ENCODE data around the gene CASP8AP2.
A peak's percentile ranks its signal among the peaks of the same experiment; 100 is the strongest.
"Not testable (repeated sequence)": the region's sequence is repeated elsewhere in the genome, so short reads cannot be mapped to it uniquely, and the experiment has no call there.

CASP8AP2 gene

DNA sequence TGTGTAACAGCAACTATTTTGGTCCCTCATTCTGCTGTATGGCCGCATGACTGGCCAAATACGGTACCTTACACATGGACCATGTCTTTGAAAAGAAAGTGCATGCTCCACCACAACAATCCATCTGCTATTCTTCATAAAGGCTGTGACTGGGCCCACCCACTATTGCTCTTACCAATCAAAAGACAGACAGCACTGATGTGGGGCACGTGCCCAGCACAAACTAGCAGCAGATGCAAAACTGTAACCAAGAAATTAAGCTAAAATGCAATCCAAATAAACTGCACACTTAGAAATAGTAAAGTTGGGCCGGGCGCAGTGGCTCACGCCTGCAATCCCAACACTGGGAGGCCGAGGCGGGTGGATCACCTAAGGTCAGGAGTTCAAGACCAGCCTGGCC is 30.6 kb upstream of the CASP8AP2 start:
- H3K4me3 ChIP-seq (ENCODE audit: low read length): no peak overlapping the region
- no peaks in the 10 kb centered on the region for H3K27me3 ChIP-seq (ENCODE audit: insufficient read depth, low read length)
- H3K4me1 ChIP-seq (ENCODE audit: insufficient read depth, low read length): no peaks in the 10 kb centered on the region
- no peak overlapping the region for H2AFZ ChIP-seq (ENCODE audit: low read depth, low read length)
- peaks cover 16% of the 10 kb centered on the region for H3K36me3 ChIP-seq (ENCODE audit: insufficient read depth, low read length)
- H3K9me3 ChIP-seq (ENCODE audit: low read length): no peaks in the 10 kb centered on the region

DNA sequence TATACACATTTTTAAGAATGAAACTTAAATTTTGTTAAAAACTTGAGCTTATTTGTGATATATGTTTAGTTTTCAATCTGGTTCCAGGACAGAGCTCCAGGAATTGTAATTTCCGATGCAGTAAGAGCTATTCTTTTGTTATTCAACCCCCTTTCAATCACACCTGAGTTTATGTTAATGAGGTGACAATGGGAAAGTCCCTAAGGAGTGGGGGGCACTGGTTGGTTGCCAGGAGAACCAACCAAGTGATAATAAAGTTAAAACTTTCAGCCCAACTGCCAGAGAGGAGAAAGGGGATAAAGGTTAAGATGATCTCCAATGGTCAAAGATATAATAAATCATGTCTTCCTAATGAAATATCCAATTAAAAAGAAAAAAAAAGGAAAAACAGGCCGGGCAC is 29.9 kb upstream of the CASP8AP2 start:
- Histone ChIP-seq H3K36me3 (ENCODE audit: insufficient read depth, low read length) (peaks cover 11% of the 10 kb centered on the region), H2AFZ (ENCODE audit: low read depth, low read length) (no peak overlapping the region), H3K4me1 (ENCODE audit: insufficient read depth, low read length) (no peaks in the 10 kb centered on the region), H3K9me3 (ENCODE audit: low read length) (no peaks in the 10 kb centered on the region), H3K27me3 (ENCODE audit: insufficient read depth, low read length) (no peaks in the 10 kb centered on the region), H3K4me3 (ENCODE audit: low read length) (no peak overlapping the region)

DNA sequence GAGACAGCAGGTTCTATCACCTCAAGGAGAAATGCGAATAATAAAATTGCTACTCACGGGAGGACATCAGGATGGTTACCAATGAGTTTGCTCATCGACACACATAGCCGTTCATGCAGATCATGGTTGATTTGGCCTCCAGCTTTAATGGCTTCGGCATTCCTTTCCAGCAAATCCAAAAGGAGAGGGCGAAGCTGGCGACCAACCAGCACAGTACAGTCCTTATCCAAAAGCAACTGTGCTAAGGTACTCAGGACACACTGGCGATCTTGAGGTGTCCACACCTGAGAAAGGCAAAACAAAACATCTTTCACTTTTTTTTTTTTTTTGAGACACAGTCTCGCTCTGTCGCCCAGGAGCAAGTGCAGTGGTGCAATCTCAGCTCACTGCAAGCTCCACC is 26.4 kb upstream of the CASP8AP2 start:
- H3K4me3 ChIP-seq (ENCODE audit: low read length): no peak overlapping the region
- H3K36me3 ChIP-seq (ENCODE audit: insufficient read depth, low read length): peaks cover 11% of the 10 kb centered on the region
- H3K27me3 ChIP-seq (ENCODE audit: insufficient read depth, low read length): no peaks in the 10 kb centered on the region
- H3K9me3 ChIP-seq (ENCODE audit: low read length): no peaks in the 10 kb centered on the region
- no peaks in the 10 kb centered on the region for H3K4me1 ChIP-seq (ENCODE audit: insufficient read depth, low read length)
- H2AFZ ChIP-seq (ENCODE audit: low read depth, low read length): no peak overlapping the region

DNA sequence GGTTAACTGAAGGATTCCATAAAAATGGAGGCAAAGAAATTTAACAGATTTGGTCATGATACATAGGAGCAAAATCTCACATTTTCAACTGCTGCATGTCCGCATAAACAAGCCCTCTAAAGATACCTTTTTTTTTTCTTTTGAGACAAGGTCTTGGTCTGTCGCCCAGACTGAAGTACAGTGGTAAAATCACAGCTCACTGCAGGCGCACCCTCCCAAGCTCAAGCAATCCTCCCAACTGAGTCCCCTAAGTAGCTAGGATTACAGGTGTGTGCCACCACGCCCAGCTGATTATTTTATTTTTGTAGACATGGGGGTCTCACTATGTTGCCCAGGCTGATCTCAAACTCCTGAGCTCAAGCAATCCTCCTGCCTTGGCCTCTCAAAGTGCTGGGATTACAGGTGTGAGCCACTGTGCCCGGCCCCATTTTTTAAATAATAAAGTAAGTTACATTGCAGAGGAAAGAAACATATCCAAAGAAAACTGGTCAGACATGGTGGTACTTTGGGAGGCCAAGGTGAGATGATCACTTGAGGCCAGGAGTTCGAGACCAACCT is 23.8 kb upstream of the CASP8AP2 start:
- no peak overlapping the region for H2AFZ ChIP-seq (ENCODE audit: low read depth, low read length)

DNA sequence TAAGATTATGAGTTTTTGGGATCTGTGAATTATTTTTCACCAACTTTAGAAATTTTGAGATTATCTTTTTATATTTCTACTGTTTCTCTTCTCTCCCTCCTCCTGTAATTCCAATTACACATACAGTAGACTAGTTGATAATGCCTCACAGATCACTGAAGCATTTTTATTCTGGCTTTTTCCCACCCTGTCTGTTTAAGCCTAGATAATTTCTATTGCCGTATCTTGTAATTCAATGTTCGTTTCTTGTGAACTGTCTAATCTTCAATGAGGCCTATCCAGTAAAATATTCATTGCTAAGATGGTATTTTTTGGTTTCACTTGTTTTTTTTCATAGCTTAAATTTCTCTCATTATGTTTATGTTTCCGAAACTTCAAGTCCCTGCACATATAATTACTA is 22.1 kb upstream of the CASP8AP2 start:
- Histone ChIP-seq H2AFZ (ENCODE audit: low read depth, low read length) (no peak overlapping the region), H3K4me3 (ENCODE audit: low read length) (no peak overlapping the region), H3K36me3 (ENCODE audit: insufficient read depth, low read length) (no peaks in the 10 kb centered on the region), H3K27me3 (ENCODE audit: insufficient read depth, low read length) (no peaks in the 10 kb centered on the region), H3K9me3 (ENCODE audit: low read length) (no peaks in the 10 kb centered on the region), H3K4me1 (ENCODE audit: insufficient read depth, low read length) (no peaks in the 10 kb centered on the region)

More for the DNA sequence above, 23.8 kb upstream of the CASP8AP2 start:
- no peaks in the 10 kb centered on the region for H3K4me1 ChIP-seq (ENCODE audit: insufficient read depth, low read length)
- no peak overlapping the region for H3K4me3 ChIP-seq (ENCODE audit: low read length)
- no peaks in the 10 kb centered on the region for H3K9me3 ChIP-seq (ENCODE audit: low read length)
- H3K36me3 ChIP-seq (ENCODE audit: insufficient read depth, low read length): peaks cover 6% of the 10 kb centered on the region
- no peaks in the 10 kb centered on the region for H3K27me3 ChIP-seq (ENCODE audit: insufficient read depth, low read length)

DNA sequence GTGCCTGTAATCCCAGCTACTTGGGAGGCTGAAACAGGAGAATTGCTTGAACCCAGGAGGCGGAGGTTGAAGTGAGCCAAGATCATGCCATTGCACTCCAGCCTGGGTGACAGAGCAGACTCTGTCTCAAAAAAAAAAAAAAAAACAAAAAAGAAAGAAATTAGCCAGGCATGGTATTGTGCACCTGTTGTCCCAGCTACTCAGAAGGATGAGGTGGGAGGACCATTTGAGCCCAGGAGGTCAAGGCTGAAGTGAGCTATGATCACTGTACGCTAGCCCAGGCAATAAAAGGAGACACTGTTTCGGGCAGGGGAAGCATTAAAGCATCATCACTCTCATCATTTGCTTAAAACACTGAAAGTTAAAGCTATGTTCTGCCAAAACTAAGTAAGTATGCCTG is 16.3 kb upstream of the CASP8AP2 start:
- H3K4me1 ChIP-seq (ENCODE audit: insufficient read depth, low read length); H3K27me3 ChIP-seq (ENCODE audit: insufficient read depth, low read length); H3K9me3 ChIP-seq (ENCODE audit: low read length); H3K36me3 ChIP-seq (ENCODE audit: insufficient read depth, low read length); H3K4me3 ChIP-seq (ENCODE audit: low read length); H2AFZ ChIP-seq (ENCODE audit: low read depth, low read length): not testable (repeated sequence)

DNA sequence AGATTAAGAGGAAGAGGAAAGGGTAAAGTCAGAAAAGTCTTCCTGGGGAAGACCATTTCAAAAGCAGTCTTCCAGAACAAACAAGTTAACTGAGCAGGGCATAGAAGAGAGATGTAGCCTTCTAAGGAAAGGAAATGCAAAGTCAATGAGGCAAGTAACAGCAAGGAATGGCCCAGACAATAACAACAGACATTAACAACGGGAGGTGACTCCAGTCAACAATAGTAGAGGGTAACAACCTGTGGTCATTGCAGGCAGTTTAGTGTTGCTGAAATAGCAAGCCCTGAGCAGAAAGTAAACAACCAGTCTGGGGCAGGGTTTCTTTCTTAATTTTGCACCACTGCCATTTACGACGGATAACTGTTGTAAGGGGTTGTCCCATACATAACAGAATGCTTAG is 12.2 kb upstream of the CASP8AP2 start:
- H3K27me3 ChIP-seq (ENCODE audit: insufficient read depth, low read length): no peaks in the 10 kb centered on the region
- no peaks in the 10 kb centered on the region for H3K36me3 ChIP-seq (ENCODE audit: insufficient read depth, low read length)
- H2AFZ ChIP-seq (ENCODE audit: low read depth, low read length): no peak overlapping the region
- H3K4me3 ChIP-seq (ENCODE audit: low read length): no peak overlapping the region
- H3K4me1 ChIP-seq (ENCODE audit: insufficient read depth, low read length): peaks cover 4% of the 10 kb centered on the region
- no peaks in the 10 kb centered on the region for H3K9me3 ChIP-seq (ENCODE audit: low read length)

DNA sequence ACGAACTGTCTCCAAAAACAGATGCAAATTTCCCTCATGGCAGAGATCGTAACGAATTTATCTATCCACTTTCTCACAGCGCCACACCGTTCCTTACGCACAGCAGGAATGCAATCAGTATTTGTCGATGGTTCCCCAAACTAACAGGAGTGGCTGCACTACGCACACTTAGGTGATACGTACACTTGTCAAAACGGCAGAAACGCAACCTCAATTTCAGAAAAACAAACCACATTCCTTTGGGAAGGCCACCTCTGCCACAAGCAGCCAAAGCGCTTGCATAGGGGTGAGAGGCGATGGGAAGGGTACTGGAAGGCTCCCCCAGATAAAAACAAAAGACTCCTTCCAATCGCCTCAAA is 10.7 kb upstream of the CASP8AP2 start:
- H3K36me3 ChIP-seq (ENCODE audit: insufficient read depth, low read length): no peaks in the 10 kb centered on the region

DNA sequence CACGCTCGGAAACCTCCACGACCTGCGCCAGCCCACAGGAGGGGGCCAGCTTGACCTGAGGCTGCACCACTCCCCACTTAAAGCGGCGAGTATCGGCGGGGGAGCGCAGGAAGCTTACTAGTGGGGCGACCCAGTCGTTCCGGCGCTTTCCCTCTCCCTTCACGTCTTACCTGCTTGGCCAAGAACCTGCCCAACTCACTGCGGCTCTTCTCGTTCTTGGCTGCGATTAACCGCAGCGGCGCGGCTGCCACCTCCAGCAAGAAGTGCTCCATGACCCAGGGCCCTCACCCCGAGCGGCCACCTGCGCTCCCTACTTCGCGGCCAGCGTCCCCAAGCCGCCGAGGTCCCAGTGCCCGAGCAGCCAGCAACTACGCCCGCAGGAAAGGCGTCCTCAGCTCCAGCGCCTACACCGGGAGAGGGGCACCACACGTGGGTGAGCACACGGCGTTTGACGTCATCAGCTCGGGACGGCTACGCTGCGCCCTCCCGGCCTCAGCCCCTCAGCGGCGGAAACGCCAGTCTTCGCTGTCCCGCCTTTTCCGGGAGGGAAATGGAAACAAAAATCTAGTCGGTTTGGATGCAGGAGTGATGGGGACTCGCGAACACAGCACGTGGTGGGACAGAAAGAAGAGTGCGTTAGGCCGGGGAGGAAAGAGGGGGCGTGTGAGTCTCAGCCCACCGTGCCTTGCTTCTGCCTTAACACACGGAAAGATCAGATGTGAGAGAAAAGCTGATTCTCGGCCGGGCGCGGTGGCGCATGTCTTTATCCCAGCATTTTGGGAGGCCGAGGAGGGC is 10.1 kb upstream of the CASP8AP2 start, which contains the start of gene MDN1:
TSS of gene MDN1 (minus strand) at position 459 of the 795 bp plus-strand sequence. CDS start at position 272, 187 bp downstream.
- Histone ChIP-seq H3K4me3 (ENCODE audit: low read length) (peak within 1 kb of the TSS; percentile 83), H3K4me1 (ENCODE audit: insufficient read depth, low read length) (peaks cover 4% of the 10 kb centered on the region)

More for the DNA sequence above, 10.7 kb upstream of the CASP8AP2 start:
- peaks cover 4% of the 10 kb centered on the region for H3K4me1 ChIP-seq (ENCODE audit: insufficient read depth, low read length)
- H3K4me3 ChIP-seq (ENCODE audit: low read length): peak overlapping the region; percentile 83
- H3K9me3 ChIP-seq (ENCODE audit: low read length): no peaks in the 10 kb centered on the region
- H2AFZ ChIP-seq (ENCODE audit: low read depth, low read length): peak overlapping the region; percentile 86
- H3K27me3 ChIP-seq (ENCODE audit: insufficient read depth, low read length): no peaks in the 10 kb centered on the region

DNA sequence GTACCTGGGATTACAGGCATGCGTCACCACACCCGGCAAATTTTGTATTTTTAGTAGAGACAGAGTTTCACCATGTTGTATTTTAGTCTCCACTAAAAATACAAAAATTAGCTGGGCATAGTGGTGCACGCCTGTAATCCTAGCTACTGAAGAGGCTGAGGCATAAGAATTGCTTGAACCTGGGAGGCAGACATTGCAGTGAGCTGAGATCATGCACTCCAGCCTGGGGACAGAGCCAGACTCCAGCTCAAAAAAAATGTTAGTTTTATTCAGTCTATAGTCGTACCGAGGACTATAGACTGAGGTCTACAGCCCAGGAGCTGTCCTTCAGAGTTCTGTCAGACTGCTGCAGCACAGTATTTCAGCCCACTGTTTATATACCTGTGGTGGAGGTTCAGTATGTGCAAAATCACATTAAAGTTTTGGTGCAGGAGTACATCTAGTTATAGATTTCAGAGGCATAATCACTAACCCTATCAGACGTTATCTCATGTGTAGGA is 3.6 kb upstream of the CASP8AP2 start:
- Histone ChIP-seq H2AFZ (ENCODE audit: low read depth, low read length) (no peak overlapping the region), H3K4me1 (ENCODE audit: insufficient read depth, low read length) (peaks cover 11% of the 10 kb centered on the region), H3K4me3 (ENCODE audit: low read length) (no peak overlapping the region), H3K27me3 (ENCODE audit: insufficient read depth, low read length) (no peaks in the 10 kb centered on the region), H3K9me3 (ENCODE audit: low read length) (no peaks in the 10 kb centered on the region), H3K36me3 (ENCODE audit: insufficient read depth, low read length) (peaks cover 2% of the 10 kb centered on the region)

More for the DNA sequence above, 10.1 kb upstream of the CASP8AP2 start, which contains the start of gene MDN1:
- Histone ChIP-seq H3K27me3 (ENCODE audit: insufficient read depth, low read length) (no peaks in the 10 kb centered on the region), H2AFZ (ENCODE audit: low read depth, low read length) (peak within 1 kb of the TSS; percentile 86), H3K36me3 (ENCODE audit: insufficient read depth, low read length) (no peaks in the 10 kb centered on the region), H3K9me3 (ENCODE audit: low read length) (no peaks in the 10 kb centered on the region)

DNA sequence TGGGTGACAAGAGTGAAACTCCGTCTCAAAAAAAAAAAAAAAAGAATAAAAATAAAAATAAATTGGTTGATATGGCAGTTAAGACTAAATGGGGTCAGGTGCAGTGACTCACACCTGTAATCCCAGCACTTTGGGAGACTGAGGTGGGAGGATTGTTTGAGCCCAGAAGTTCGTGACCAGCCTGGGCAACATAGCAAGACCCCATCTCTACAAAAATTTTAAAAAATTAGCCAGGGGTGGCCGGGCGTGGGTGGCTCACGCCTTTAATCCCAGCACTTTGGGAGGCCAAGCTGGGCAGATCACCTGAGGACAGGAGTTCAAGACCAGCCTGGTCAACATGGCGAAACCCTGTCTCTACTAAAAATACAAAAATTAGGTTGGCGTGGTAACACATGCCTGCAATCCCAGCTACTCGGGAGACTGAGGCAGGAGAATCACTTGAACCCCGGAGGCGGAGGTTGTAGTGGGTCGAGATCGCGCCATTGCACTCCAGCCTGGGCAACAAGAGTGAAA is 1.1 kb upstream of the CASP8AP2 start:
- Histone ChIP-seq H3K4me3 (ENCODE audit: low read length) (peak overlapping the region; percentile 85), H2AFZ (ENCODE audit: low read depth, low read length) (peak overlapping the region; percentile 92), H3K4me1 (ENCODE audit: insufficient read depth, low read length) (peaks cover 11% of the 10 kb centered on the region), H3K36me3 (ENCODE audit: insufficient read depth, low read length) (peaks cover 17% of the 10 kb centered on the region)
- H3K9me3 ChIP-seq (ENCODE audit: low read length); H3K27me3 ChIP-seq (ENCODE audit: insufficient read depth, low read length): not testable (repeated sequence)

DNA sequence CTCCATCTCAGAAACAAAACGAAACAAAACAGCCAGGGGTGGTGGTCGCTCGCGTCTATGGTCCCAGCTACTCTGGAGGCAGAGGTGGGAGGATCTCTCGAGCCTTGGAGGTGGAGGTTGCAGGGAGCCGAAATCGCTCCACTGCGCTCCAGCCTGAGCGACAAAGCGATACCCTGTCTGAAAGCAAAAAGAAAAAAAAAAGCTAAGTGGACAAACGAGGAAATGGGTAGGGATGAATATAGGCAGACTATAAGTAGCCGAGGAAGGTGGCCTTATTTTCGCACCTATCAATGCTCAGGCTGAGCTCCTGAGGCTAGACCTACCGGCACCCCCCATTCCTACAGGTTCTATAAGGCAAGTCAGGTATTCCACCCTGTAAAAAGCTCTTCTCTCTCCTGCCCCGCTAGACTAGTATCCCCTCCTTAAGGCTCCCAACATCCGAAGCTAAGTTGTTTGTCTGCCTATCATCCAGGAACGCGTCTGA is 650 bp upstream of the CASP8AP2 start:
- H3K4me1 ChIP-seq (ENCODE audit: insufficient read depth, low read length): peaks cover 11% of the 10 kb centered on the region
- peaks cover 19% of the 10 kb centered on the region for H3K36me3 ChIP-seq (ENCODE audit: insufficient read depth, low read length)
- no peaks in the 10 kb centered on the region for H3K9me3 ChIP-seq (ENCODE audit: low read length)
- no peaks in the 10 kb centered on the region for H3K27me3 ChIP-seq (ENCODE audit: insufficient read depth, low read length)
- H2AFZ ChIP-seq (ENCODE audit: low read depth, low read length): peak overlapping the region; percentile 92
- H3K4me3 ChIP-seq (ENCODE audit: low read length): peak overlapping the region; percentile 85

DNA sequence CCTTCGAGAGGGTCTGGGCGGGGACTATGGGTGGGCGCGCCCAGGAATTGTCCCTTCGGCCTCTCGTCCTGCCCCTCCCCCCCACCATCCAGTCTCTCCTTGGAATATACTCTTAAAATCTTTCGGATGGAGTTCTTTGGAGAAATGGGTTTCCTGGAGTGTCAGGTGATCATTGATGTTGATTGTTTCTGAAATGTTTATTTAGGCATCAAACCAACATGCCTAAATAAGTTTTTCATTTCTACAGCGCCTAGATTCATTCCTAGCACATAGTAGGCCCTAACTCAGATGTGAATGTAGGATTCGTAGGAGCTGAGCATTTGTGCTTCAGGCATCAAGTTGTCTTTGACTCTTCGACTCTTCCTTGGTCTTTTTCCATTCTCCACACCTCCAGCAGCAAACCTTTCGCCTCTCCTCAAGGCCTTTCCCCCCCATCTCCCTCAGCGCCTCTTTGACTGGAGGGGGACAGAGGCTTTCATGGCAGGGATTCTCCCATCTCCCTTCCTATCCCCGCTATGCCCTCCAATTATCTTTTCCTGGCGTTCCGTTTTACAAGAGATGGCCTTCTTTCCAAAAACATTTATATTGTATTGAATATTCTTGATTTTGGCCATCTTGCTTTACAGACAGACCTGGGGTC is 610 bp downstream of the CASP8AP2 start:
- Histone ChIP-seq H3K9me3 (ENCODE audit: low read length) (no peaks in the 10 kb centered on the region), H2AFZ (ENCODE audit: low read depth, low read length) (peak overlapping the region; percentile 76), H3K36me3 (ENCODE audit: insufficient read depth, low read length) (peaks cover 23% of the 10 kb centered on the region), H3K4me1 (ENCODE audit: insufficient read depth, low read length) (peaks cover 11% of the 10 kb centered on the region), H3K27me3 (ENCODE audit: insufficient read depth, low read length) (no peaks in the 10 kb centered on the region), H3K4me3 (ENCODE audit: low read length) (peak overlapping the region; percentile 85)
